GM06990 (cell line): ENCODE measurements around the gene ZNF333.

Experiments
- DNase-seq: peaks from one replicate; pipeline ENCODE4 v3.0.0-alpha.2; 2011; ENCODE audit not compliant: insufficient read length; ENCODE audit errors: extremely low read depth
- H3K27me3 ChIP-seq: replicated peaks from 2 replicates; pipeline ENCODE4 v1.6.0; 2011; ENCODE audit warnings: low read length; ENCODE audit not compliant: control insufficient read depth, insufficient read depth
- H3K36me3 ChIP-seq: 2 replicates; pipeline ENCODE4 v1.5.1; 2011; ENCODE audit warnings: low read length; ENCODE audit not compliant: control insufficient read depth, insufficient read depth
- H3K4me3 ChIP-seq: replicated peaks from 2 replicates; pipeline ENCODE4 v1.5.1; 2011; ENCODE audit warnings: low read depth, mild to moderate bottlenecking, control low read depth, low read length
- TF ChIP-seq, protein P1 (sequence below): IDR thresholded peaks from 2 replicates; pipeline ENCODE4 v1.5.1; 2011; ENCODE audit warnings: low read length, control low read depth, mild to moderate bottlenecking, inconsistent platforms; ENCODE audit not compliant: insufficient read depth, poor library complexity, severe bottlenecking

ZNF333 gene

DNA sequence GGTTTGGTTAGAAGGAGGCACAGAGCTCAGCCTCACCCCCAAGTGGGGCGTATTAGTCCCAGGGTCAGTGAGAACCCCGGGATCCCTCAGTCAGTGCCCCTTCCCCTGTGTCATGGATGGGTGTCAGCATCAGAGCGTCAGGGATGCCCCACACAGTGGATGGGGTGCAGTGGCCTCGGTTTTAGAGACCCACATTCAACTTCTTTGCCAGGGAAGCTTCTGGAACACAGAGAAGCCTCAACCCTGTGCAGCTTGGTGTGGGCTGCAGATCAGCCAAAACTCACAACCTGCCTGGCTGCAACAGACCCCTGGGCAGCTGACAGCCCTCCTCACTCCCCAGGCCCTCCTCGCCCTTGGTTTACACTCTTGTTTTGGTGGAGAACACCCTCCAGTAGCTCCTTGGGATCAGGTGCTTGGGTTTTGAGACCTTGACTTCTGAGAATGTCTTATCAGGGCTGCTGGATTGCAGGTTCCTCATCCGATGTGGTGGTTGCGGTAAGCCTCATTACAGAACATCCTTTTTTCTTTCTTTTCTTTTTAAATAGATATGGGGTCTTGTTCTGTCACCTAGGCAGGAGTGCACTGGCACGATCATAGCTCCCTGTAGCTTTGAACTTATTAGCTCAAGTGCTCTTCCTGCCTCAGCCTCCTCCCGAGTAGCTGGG lies 11.0 kb downstream of the ZNF333 start:
- TF ChIP-seq, protein P1, sequence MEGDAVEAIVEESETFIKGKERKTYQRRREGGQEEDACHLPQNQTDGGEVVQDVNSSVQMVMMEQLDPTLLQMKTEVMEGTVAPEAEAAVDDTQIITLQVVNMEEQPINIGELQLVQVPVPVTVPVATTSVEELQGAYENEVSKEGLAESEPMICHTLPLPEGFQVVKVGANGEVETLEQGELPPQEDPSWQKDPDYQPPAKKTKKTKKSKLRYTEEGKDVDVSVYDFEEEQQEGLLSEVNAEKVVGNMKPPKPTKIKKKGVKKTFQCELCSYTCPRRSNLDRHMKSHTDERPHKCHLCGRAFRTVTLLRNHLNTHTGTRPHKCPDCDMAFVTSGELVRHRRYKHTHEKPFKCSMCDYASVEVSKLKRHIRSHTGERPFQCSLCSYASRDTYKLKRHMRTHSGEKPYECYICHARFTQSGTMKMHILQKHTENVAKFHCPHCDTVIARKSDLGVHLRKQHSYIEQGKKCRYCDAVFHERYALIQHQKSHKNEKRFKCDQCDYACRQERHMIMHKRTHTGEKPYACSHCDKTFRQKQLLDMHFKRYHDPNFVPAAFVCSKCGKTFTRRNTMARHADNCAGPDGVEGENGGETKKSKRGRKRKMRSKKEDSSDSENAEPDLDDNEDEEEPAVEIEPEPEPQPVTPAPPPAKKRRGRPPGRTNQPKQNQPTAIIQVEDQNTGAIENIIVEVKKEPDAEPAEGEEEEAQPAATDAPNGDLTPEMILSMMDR, result no peak
- Histone ChIP-seq H3K4me3 (no peak overlapping the region), H3K36me3 (peaks cover 23% of the 10 kb centered on the region), H3K27me3 (no peaks in the 10 kb centered on the region)
- DNase-seq, result no peak

DNA sequence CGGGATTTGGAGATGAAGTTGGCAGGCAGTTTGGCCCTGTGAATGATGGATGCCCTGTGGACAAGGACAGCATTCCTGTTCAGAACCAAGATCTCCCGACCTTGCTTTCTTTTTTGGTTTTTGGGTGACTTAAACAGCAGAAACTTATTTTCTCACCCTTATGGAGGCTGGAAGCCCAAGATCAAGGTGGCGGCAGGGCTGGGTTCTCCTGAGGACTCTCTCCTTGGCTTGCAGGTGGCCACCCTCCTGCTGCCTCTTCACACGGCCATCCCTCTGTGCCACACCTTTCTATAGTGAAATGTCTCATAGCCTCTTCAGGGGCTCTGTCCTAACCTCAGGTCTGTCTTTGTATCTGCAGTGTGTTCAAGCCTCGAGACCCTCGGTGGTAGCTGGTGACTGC lies 14.0 kb downstream of the ZNF333 start:
- DNase-seq, result no peak
- Histone ChIP-seq H3K4me3 (no peak overlapping the region), H3K36me3 (peaks cover 21% of the 10 kb centered on the region), H3K27me3 (no peaks in the 10 kb centered on the region)
- TF ChIP-seq, protein P1, result no peak

DNA sequence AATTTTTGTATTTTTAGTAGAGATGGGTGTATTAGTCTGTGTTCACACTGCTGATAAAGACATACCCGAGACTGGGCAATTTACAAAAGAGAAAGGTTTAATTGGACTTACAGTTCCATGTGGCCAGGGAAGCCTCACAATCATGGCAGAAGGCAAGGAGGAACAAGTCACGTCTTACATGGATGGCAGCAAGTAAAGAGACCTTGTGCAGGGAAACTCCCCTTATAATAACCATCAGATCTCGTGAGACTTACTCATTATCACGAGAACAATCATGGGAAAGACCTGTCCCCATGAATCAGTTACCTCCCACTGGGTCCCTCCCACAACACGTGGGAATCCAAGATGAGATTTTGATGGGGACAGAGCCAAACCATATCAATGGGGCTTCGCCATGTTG lies 14.6 kb downstream of the ZNF333 start:
- DNase-seq, result no peak
- H3K36me3 ChIP-seq, result peaks cover 19% of the 10 kb centered on the region
- H3K27me3 ChIP-seq, result no peaks in the 10 kb centered on the region
- TF ChIP-seq, protein P1, result no peak
- no peak overlapping the region for H3K4me3 ChIP-seq

GRCh38 chr19:14715841-14716240 lies 26.0 kb downstream of the ZNF333 start:
- H3K27me3 ChIP-seq, result no peaks in the 10 kb centered on the region
- TF ChIP-seq, protein P1, result no peak
- H3K4me3 ChIP-seq, result no peak overlapping the region
- DNase-seq, result no peak
- peaks cover 7% of the 10 kb centered on the region for H3K36me3 ChIP-seq

DNA sequence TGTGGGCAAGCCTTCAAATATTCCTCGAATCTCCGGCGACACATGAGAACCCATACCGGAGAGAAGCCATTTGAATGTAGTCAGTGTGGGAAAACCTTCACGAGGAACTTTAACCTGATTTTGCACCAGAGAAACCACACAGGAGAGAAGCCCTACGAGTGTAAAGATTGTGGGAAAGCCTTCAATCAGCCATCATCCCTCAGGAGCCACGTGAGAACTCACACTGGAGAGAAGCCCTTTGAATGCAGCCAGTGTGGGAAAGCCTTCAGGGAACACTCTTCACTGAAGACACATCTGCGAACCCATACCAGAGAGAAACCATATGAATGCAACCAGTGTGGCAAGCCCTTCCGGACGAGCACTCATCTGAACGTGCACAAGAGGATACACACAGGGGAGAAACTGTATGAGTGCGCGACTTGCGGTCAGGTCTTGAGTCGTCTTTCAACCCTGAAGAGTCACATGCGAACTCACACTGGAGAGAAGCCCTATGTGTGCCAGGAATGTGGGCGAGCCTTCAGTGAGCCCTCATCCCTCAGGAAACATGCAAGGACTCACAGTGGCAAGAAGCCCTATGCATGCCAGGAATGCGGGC lies 28.8 kb downstream of the ZNF333 start:
- peaks cover 7% of the 10 kb centered on the region for H3K36me3 ChIP-seq
- DNase-seq, result no peak
- no peaks in the 10 kb centered on the region for H3K27me3 ChIP-seq
- no peak overlapping the region for H3K4me3 ChIP-seq
- TF ChIP-seq, protein P1, result no peak

DNA sequence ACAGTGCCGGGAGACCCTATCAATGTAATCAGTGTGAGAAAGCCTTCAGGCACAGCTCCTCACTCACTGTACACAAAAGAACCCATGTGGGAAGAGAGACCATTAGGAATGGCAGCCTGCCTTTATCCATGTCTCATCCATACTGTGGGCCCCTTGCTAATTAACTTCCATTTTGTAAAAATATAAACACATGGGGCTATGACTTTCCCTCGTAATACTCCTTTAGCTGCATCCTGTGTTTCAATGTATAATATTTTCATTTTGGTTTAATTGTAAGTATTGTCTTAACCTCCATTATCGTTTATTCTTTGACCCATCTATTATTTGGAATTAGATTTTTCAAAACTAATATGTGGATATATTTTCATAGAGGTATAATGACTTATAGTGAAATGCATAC lies 29.3 kb downstream of the ZNF333 start:
- H3K4me3 ChIP-seq, result no peak overlapping the region
- DNase-seq, result no peak
- no peaks in the 10 kb centered on the region for H3K27me3 ChIP-seq
- TF ChIP-seq, protein P1, result no peak
- H3K36me3 ChIP-seq, result peaks cover 7% of the 10 kb centered on the region
